Measurements from ENCODE around the gene HIVEP3.

DNA sequence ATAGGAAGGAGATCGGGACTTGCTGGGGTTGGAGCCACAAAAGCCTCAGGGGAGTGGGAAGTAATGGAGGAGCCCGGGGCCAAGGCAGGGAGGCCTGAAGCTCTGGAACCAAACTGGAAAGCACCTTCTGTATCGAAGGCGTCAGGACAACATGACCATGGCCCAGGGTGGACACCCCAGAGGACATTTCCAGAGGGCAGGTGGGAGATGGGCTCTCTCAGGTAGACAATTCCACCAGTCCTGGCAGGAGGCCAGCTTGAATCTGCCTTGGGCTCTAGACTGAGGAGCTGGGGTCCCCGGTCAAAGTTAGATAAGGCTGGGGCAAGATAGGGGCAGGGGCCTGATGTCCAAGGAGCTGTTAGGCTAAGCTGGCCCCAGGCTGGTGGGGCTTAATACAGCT, 329.3 kb downstream of the HIVEP3 start:
- TF ChIP-seq, protein P1, sequence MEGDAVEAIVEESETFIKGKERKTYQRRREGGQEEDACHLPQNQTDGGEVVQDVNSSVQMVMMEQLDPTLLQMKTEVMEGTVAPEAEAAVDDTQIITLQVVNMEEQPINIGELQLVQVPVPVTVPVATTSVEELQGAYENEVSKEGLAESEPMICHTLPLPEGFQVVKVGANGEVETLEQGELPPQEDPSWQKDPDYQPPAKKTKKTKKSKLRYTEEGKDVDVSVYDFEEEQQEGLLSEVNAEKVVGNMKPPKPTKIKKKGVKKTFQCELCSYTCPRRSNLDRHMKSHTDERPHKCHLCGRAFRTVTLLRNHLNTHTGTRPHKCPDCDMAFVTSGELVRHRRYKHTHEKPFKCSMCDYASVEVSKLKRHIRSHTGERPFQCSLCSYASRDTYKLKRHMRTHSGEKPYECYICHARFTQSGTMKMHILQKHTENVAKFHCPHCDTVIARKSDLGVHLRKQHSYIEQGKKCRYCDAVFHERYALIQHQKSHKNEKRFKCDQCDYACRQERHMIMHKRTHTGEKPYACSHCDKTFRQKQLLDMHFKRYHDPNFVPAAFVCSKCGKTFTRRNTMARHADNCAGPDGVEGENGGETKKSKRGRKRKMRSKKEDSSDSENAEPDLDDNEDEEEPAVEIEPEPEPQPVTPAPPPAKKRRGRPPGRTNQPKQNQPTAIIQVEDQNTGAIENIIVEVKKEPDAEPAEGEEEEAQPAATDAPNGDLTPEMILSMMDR (IDR thresholded peaks at IDR 0.05) = no peak
- no peak for TF ChIP-seq POLR2A (IDR thresholded peaks at IDR 0.05)

Measured in esophagus squamous epithelium (tissue), 4 donors.